HEK293 (cell line): Measurements from ENCODE around the gene DST.

ENCODE experiments used
- CTCF ChIA-PET: fragments of 350-600 bp; formaldehyde crosslinking; extraction: SDS; loops from one replicate; lab custom pipeline; 2021; ENCODE audit warnings: antibody characterized with exemption; lab: Yijun Ruan, JAX
- POLR2A ChIA-PET: fragments of 300-600 bp; formaldehyde crosslinking; extraction: SDS; loops from one replicate; lab custom pipeline; 2020; ENCODE audit warnings: antibody characterized with exemption, inconsistent platforms; lab: Yijun Ruan, JAX
- H3K27ac ChIP-seq: fragments of 200-500 bp; sonication (Bioruptor generic); 2 replicates; pipeline ENCODE4 v1.5.1; 2014; ENCODE audit warnings: low read depth, low read length, control low read depth, inconsistent platforms; ENCODE audit errors: extremely low read depth
- H3K36me3 ChIP-seq, 2 experiments: fragments of 200-500 bp in 1 of 2; sonication (Bioruptor generic) in 1 of 2; 1 replicate in 1 of 2; 2 replicates in 1 of 2; pipeline ENCODE4 v1.5.1; 2014 to 2017; ENCODE audit warnings: inconsistent platforms in 2 of 2, low read length in 2 of 2; ENCODE audit not compliant: control insufficient read depth in 2 of 2, insufficient read depth in 1 of 2
- H3K4me1 ChIP-seq: fragments of 200-500 bp; sonication (Bioruptor generic); 2 replicates; pipeline ENCODE4 v1.5.1; 2014; ENCODE audit warnings: mild to moderate bottlenecking, low read length, inconsistent platforms; ENCODE audit not compliant: control insufficient read depth, insufficient read depth
- H3K4me3 ChIP-seq: 2 replicates; pipeline ENCODE4 v1.5.1; 2011; ENCODE audit warnings: low read depth, mild to moderate bottlenecking, control low read depth, low read length, moderate library complexity
- H3K9me3 ChIP-seq: fragments of 200-500 bp; sonication (Bioruptor generic); 2 replicates; pipeline ENCODE4 v1.5.1; 2014; ENCODE audit warnings: low read depth, low read length, inconsistent platforms; ENCODE audit not compliant: control insufficient read depth, insufficient read depth
- EGR2 ChIP-seq: fragments of 450-650 bp; formaldehyde crosslinking; IDR thresholded peaks from 2 replicates; pipeline ENCODE4 v1.5.1; 2016; ENCODE audit warnings: low read depth, missing biosample characterization, missing genetic modification characterization
- GLI2 ChIP-seq: fragments of 450-650 bp; formaldehyde crosslinking; IDR thresholded peaks from 2 replicates; pipeline ENCODE4; 2017; ENCODE audit warnings: missing biosample characterization, missing genetic modification characterization, low read depth, borderline replicate concordance
- MYNN ChIP-seq: fragments of 450-650 bp; formaldehyde crosslinking; IDR thresholded peaks from 2 replicates; pipeline ENCODE4 v1.5.1; 2016; ENCODE audit warnings: missing biosample characterization, missing genetic modification characterization, borderline replicate concordance
- RBAK ChIP-seq: fragments of 450-650 bp; formaldehyde crosslinking; IDR thresholded peaks from 2 replicates; pipeline ENCODE4 v1.5.1; 2016; ENCODE audit warnings: missing biosample characterization, missing genetic modification characterization
- SCRT2 ChIP-seq: fragments of 450-650 bp; formaldehyde crosslinking; IDR thresholded peaks from 2 replicates; pipeline ENCODE4 v1.5.1; 2016; ENCODE audit warnings: missing biosample characterization, missing genetic modification characterization
- SP7 ChIP-seq: fragments of 450-650 bp; formaldehyde crosslinking; IDR thresholded peaks from 2 replicates; pipeline ENCODE4 v1.5.1; 2016; ENCODE audit warnings: missing biosample characterization, missing genetic modification characterization
- YY2 ChIP-seq: fragments of 450-650 bp; formaldehyde crosslinking; IDR thresholded peaks from 2 replicates; pipeline ENCODE4 v1.5.1; 2016; ENCODE audit warnings: missing biosample characterization, missing genetic modification characterization
- ZBTB21 ChIP-seq: fragments of 450-650 bp; formaldehyde crosslinking; IDR thresholded peaks from 2 replicates; pipeline ENCODE4 v1.5.1; 2017; ENCODE audit warnings: missing biosample characterization, missing genetic modification characterization
- ZBTB7A ChIP-seq: fragments of 450-650 bp; formaldehyde crosslinking; IDR thresholded peaks from 2 replicates; pipeline ENCODE4 v1.5.1; 2016; ENCODE audit warnings: low read depth, missing biosample characterization, missing genetic modification characterization
- ZEB2 ChIP-seq: fragments of 450-650 bp; formaldehyde crosslinking; IDR thresholded peaks from 2 replicates; pipeline ENCODE4 v1.5.1; 2016; ENCODE audit warnings: missing biosample characterization, missing genetic modification characterization
- ZNF157 ChIP-seq: fragments of 450-650 bp; formaldehyde crosslinking; IDR thresholded peaks from 2 replicates; pipeline ENCODE4 v1.5.1; 2016; ENCODE audit warnings: missing biosample characterization, missing genetic modification characterization
- ZNF16 ChIP-seq: fragments of 450-650 bp; formaldehyde crosslinking; IDR thresholded peaks from 2 replicates; pipeline ENCODE4 v1.5.1; 2016; ENCODE audit warnings: low read depth, missing biosample characterization, missing genetic modification characterization
- ZNF175 ChIP-seq: fragments of 450-650 bp; formaldehyde crosslinking; IDR thresholded peaks from 2 replicates; pipeline ENCODE4 v1.5.1; 2016; ENCODE audit warnings: missing biosample characterization, missing genetic modification characterization
- ZNF239 ChIP-seq: fragments of 450-650 bp; formaldehyde crosslinking; IDR thresholded peaks from 2 replicates; pipeline ENCODE4 v1.5.1; 2016; ENCODE audit warnings: missing biosample characterization, missing genetic modification characterization
- ZNF302 ChIP-seq: fragments of 450-650 bp; formaldehyde crosslinking; IDR thresholded peaks from 2 replicates; pipeline ENCODE4 v1.5.1; 2016; ENCODE audit warnings: missing biosample characterization, missing genetic modification characterization, low read depth
- ZNF394 ChIP-seq: fragments of 450-650 bp; formaldehyde crosslinking; IDR thresholded peaks from 2 replicates; pipeline ENCODE4 v1.5.1; 2016; ENCODE audit warnings: missing biosample characterization, missing genetic modification characterization, mild to moderate bottlenecking, moderate library complexity, borderline replicate concordance
- ZNF423 ChIP-seq: fragments of 450-650 bp; formaldehyde crosslinking; IDR thresholded peaks from 2 replicates; pipeline ENCODE4 v1.5.1; 2016; ENCODE audit warnings: missing biosample characterization, missing genetic modification characterization
- ZNF433 ChIP-seq: fragments of 450-650 bp; formaldehyde crosslinking; IDR thresholded peaks from 2 replicates; pipeline ENCODE4 v1.5.1; 2016; ENCODE audit warnings: missing biosample characterization, missing genetic modification characterization, low read depth
- ZNF473 ChIP-seq: fragments of 450-650 bp; formaldehyde crosslinking; IDR thresholded peaks from 2 replicates; pipeline ENCODE4 v1.5.1; 2017; ENCODE audit warnings: missing biosample characterization, missing genetic modification characterization
- ZNF629 ChIP-seq: fragments of 450-650 bp; formaldehyde crosslinking; IDR thresholded peaks from 2 replicates; pipeline ENCODE4 v1.5.1; 2017; ENCODE audit warnings: missing biosample characterization, missing genetic modification characterization
- ZNF677 ChIP-seq: fragments of 450-650 bp; IDR thresholded peaks from 2 replicates; pipeline ENCODE4 v1.5.0; 2018; ENCODE audit warnings: missing biosample characterization, mild to moderate bottlenecking, missing genetic modification characterization, moderate library complexity
- ZNF701 ChIP-seq: fragments of 450-650 bp; formaldehyde crosslinking; IDR thresholded peaks from 2 replicates; pipeline ENCODE4 v1.5.1; 2016; ENCODE audit warnings: missing biosample characterization, missing genetic modification characterization
- ZNF707 ChIP-seq: fragments of 450-650 bp; formaldehyde crosslinking; IDR thresholded peaks from 2 replicates; pipeline ENCODE4 v1.5.1; 2016; ENCODE audit warnings: missing biosample characterization, missing genetic modification characterization
- ZNF76 ChIP-seq: fragments of 450-650 bp; formaldehyde crosslinking; IDR thresholded peaks from 2 replicates; pipeline ENCODE4; 2016; ENCODE audit warnings: low read depth, missing biosample characterization, missing genetic modification characterization, borderline replicate concordance
- ZXDB ChIP-seq: fragments of 450-650 bp; formaldehyde crosslinking; IDR thresholded peaks from 2 replicates; pipeline ENCODE4 v1.5.1; 2016; ENCODE audit warnings: missing biosample characterization, missing genetic modification characterization
- TF ChIP-seq, protein P1 (sequence below): fragments of 450-650 bp; formaldehyde crosslinking; IDR thresholded peaks from 2 replicates; pipeline ENCODE4 v1.5.1; 2017; ENCODE audit warnings: missing biosample characterization, missing genetic modification characterization
- TF ChIP-seq, protein P2 (sequence below): fragments of 450-650 bp; formaldehyde crosslinking; IDR thresholded peaks from 2 replicates; pipeline ENCODE4 v1.5.1; 2016; ENCODE audit warnings: missing biosample characterization, missing genetic modification characterization
- TF ChIP-seq, protein P3 (sequence below): fragments of 450-650 bp; formaldehyde crosslinking; IDR thresholded peaks from 2 replicates; pipeline ENCODE4 v1.5.1; 2016; ENCODE audit warnings: missing biosample characterization, missing genetic modification characterization, borderline replicate concordance
- TF ChIP-seq, protein P4 (sequence below): fragments of 450-650 bp; formaldehyde crosslinking; IDR thresholded peaks from 2 replicates; pipeline ENCODE4 v1.5.1; 2016; ENCODE audit warnings: missing biosample characterization, missing genetic modification characterization
- TF ChIP-seq, protein P5 (sequence below): fragments of 450-650 bp; formaldehyde crosslinking; IDR thresholded peaks from 2 replicates; pipeline ENCODE4 v1.5.1; 2017; ENCODE audit warnings: missing biosample characterization, missing genetic modification characterization

DST gene

DNA sequence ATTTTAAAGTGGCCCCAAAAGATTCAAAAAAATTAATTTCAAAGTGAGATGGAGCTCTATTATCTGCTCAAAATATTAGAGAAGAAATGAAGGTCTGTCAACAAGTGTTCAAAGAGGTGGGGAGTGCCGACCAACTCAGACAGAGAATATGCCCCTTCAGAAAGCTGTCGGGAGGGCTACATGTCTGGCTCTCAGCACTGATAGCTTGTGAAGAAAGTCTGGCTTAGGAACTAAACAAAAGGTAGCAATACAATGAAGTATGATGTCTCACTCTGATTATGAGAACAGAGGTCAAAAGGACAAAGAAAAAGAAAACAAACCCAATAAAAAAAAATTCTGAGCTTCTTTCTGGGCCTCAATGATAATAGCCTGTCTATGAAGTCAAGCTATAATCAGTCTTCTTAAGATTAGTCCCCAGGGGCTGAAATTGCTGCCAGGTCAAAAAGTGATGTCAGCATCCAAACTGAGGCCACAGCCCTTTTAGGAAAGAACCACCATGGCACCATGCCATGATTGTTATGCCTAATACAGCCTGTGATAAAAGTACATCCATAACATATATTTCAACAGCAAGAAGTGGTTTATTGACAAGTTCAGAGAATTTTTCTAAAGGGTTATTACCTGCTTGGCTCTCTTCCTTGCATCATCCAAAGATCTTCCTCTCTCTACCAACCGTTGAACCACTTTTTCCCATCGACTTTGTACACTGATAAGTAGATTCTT is 150.9 kb downstream of the DST start:
- H3K9me3 ChIP-seq, result no peaks in the 10 kb centered on the region
- no peak overlapping the region for H3K27ac ChIP-seq
- H3K36me3 ChIP-seq, result peaks cover 39 to 52% of the 10 kb centered on the region in 2 experiments
- peaks cover 6% of the 10 kb centered on the region; the same call in 1 of the 2 replicates for H3K4me1 ChIP-seq
- no peak overlapping the region for H3K4me3 ChIP-seq
- ChIA-PET CTCF (interaction anchor here (0.6 to 2.7 kb wide), 6 partner anchors 12 to 448 kb away, joined by 3 to 7 read pairs (median 4); no protein-coding TSS in a partner anchor), POLR2A (interaction anchor here (1.0 kb wide), 1 partner anchor 51 kb away, joined by 7 read pairs; no protein-coding TSS in a partner anchor)
- TF ChIP-seq ZNF629 (tag by site-specific recombination) (peak; percentile 75), ZNF701 (no peak), ZBTB21 (0 out of 2 replicates have a peak, but pooled peaks have one; percentile 36), MYNN (tag by site-specific recombination) (no peak), ZNF76 (tag by site-specific recombination) (no peak), GLI2 (no peak), SP7 (tag by site-specific recombination) (peak; percentile 98), ZNF423 (no peak), ZEB2 (tag by site-specific recombination) (peak; percentile 85), ZNF157 (tag by site-specific recombination) (no peak), SCRT2 (tag by site-specific recombination) (peak; percentile 45), EGR2 (tag by site-specific recombination) (no peak), YY2 (tag by site-specific recombination) (peak; percentile 27; the same call in 1 of the 2 replicates), ZNF394 (tag by site-specific recombination) (peak; percentile 47; the same call in 1 of the 2 replicates), ZNF239 (tag by site-specific recombination) (no peak), ZNF707 (tag by site-specific recombination) (no peak), ZNF677 (tag by site-specific recombination) (no peak), ZNF175 (tag by site-specific recombination) (no peak), ZXDB (tag by site-specific recombination) (peak; percentile 57; the same call in 1 of the 2 replicates), ZNF433 (tag by site-specific recombination) (no peak), ZBTB7A (no peak), RBAK (tag by site-specific recombination) (no peak), ZNF473 (tag by site-specific recombination) (no peak), ZNF16 (tag by site-specific recombination) (no peak), ZNF302 (tag by site-specific recombination) (no peak)
- TF ChIP-seq, protein P1, sequence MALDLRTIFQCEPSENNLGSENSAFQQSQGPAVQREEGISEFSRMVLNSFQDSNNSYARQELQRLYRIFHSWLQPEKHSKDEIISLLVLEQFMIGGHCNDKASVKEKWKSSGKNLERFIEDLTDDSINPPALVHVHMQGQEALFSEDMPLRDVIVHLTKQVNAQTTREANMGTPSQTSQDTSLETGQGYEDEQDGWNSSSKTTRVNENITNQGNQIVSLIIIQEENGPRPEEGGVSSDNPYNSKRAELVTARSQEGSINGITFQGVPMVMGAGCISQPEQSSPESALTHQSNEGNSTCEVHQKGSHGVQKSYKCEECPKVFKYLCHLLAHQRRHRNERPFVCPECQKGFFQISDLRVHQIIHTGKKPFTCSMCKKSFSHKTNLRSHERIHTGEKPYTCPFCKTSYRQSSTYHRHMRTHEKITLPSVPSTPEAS, result no peak
- TF ChIP-seq, protein P2, sequence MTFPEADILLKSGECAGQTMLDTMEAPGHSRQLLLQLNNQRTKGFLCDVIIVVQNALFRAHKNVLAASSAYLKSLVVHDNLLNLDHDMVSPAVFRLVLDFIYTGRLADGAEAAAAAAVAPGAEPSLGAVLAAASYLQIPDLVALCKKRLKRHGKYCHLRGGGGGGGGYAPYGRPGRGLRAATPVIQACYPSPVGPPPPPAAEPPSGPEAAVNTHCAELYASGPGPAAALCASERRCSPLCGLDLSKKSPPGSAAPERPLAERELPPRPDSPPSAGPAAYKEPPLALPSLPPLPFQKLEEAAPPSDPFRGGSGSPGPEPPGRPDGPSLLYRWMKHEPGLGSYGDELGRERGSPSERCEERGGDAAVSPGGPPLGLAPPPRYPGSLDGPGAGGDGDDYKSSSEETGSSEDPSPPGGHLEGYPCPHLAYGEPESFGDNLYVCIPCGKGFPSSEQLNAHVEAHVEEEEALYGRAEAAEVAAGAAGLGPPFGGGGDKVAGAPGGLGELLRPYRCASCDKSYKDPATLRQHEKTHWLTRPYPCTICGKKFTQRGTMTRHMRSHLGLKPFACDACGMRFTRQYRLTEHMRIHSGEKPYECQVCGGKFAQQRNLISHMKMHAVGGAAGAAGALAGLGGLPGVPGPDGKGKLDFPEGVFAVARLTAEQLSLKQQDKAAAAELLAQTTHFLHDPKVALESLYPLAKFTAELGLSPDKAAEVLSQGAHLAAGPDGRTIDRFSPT (tag by site-specific recombination), result no peak
- TF ChIP-seq, protein P3, sequence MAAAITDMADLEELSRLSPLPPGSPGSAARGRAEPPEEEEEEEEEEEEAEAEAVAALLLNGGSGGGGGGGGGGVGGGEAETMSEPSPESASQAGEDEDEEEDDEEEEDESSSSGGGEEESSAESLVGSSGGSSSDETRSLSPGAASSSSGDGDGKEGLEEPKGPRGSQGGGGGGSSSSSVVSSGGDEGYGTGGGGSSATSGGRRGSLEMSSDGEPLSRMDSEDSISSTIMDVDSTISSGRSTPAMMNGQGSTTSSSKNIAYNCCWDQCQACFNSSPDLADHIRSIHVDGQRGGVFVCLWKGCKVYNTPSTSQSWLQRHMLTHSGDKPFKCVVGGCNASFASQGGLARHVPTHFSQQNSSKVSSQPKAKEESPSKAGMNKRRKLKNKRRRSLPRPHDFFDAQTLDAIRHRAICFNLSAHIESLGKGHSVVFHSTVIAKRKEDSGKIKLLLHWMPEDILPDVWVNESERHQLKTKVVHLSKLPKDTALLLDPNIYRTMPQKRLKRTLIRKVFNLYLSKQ (tag by site-specific recombination), result no peak
- TF ChIP-seq, protein P4, sequence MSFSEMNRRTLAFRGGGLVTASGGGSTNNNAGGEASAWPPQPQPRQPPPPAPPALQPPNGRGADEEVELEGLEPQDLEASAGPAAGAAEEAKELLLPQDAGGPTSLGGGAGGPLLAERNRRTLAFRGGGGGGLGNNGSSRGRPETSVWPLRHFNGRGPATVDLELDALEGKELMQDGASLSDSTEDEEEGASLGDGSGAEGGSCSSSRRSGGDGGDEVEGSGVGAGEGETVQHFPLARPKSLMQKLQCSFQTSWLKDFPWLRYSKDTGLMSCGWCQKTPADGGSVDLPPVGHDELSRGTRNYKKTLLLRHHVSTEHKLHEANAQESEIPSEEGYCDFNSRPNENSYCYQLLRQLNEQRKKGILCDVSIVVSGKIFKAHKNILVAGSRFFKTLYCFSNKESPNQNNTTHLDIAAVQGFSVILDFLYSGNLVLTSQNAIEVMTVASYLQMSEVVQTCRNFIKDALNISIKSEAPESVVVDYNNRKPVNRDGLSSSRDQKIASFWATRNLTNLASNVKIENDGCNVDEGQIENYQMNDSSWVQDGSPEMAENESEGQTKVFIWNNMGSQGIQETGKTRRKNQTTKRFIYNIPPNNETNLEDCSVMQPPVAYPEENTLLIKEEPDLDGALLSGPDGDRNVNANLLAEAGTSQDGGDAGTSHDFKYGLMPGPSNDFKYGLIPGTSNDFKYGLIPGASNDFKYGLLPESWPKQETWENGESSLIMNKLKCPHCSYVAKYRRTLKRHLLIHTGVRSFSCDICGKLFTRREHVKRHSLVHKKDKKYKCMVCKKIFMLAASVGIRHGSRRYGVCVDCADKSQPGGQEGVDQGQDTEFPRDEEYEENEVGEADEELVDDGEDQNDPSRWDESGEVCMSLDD (tag by site-specific recombination), result no peak
- TF ChIP-seq, protein P5, sequence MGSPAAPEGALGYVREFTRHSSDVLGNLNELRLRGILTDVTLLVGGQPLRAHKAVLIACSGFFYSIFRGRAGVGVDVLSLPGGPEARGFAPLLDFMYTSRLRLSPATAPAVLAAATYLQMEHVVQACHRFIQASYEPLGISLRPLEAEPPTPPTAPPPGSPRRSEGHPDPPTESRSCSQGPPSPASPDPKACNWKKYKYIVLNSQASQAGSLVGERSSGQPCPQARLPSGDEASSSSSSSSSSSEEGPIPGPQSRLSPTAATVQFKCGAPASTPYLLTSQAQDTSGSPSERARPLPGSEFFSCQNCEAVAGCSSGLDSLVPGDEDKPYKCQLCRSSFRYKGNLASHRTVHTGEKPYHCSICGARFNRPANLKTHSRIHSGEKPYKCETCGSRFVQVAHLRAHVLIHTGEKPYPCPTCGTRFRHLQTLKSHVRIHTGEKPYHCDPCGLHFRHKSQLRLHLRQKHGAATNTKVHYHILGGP (tag by site-specific recombination), result peak; percentile 78
